ENCODE data around the gene CCDC122. TPM values are rescaled to one million over a fixed set of nuclear protein-coding genes. Genes with fewer than 3 reads are reported as not detected.

CCDC122 gene
- total RNA-seq, 1 donor from 2014 or later = 4.9 TPM

DNA sequence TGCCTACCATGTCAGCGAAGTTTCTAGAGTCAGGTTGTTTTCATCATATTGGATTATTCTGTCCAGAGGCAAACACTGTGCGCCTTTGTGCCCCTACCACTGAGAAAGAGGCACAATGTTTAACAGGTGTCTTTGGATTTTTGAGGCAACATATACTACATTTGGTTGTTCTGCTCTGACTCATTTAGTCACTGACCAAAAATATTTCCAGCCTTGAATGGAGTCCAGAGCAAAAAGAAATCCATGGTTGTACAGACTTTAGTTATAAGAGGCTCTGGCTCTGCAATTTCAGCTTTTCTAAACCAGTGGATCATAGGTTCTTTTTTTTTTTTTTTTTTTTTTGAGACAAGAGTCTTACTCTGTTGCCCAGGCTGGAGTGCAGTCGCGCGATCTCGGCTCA lies 35.9 kb upstream of the CCDC122 start:
- H3K27ac ChIP-seq = no peak overlapping the region
- DNase-seq (no peak), ATAC-seq (no peak)
- H3K9me3 ChIP-seq = no peaks in the 10 kb centered on the region
- intact Hi-C loops (cut with DNase I) = no loop called here
- no peaks in the 10 kb centered on the region for H3K36me3 ChIP-seq
- H3K4me1 ChIP-seq = no peaks in the 10 kb centered on the region
- H3K27me3 ChIP-seq = no peaks in the 10 kb centered on the region
- H3K4me3 ChIP-seq = no peak overlapping the region
- TF ChIP-seq, protein P1, sequence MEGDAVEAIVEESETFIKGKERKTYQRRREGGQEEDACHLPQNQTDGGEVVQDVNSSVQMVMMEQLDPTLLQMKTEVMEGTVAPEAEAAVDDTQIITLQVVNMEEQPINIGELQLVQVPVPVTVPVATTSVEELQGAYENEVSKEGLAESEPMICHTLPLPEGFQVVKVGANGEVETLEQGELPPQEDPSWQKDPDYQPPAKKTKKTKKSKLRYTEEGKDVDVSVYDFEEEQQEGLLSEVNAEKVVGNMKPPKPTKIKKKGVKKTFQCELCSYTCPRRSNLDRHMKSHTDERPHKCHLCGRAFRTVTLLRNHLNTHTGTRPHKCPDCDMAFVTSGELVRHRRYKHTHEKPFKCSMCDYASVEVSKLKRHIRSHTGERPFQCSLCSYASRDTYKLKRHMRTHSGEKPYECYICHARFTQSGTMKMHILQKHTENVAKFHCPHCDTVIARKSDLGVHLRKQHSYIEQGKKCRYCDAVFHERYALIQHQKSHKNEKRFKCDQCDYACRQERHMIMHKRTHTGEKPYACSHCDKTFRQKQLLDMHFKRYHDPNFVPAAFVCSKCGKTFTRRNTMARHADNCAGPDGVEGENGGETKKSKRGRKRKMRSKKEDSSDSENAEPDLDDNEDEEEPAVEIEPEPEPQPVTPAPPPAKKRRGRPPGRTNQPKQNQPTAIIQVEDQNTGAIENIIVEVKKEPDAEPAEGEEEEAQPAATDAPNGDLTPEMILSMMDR (IDR thresholded peaks at IDR 0.05) = no peak

DNA sequence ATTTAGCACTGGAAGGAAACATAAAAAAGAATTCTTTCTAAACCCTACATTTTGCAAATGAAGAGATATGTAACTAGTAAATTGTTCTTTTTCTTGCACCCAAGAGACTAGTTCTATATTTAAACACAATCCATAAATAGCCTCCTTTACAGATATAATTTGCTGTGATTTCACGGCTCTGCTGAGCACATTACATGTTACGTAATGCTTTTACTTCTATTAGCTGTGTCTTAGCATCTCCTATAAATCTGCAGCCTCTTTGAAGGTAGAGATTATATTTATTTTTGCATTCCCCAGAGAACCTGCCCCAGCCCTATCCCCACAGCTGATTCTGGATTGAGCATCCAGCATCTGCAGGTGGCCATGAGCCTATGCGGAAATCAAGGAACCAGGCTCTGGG lies 32.3 kb upstream of the CCDC122 start:
- no peaks in the 10 kb centered on the region for H3K27me3 ChIP-seq
- H3K4me3 ChIP-seq = no peak overlapping the region
- intact Hi-C loops (cut with DNase I) = no loop called here
- H3K36me3 ChIP-seq = no peaks in the 10 kb centered on the region
- no peak overlapping the region for H3K27ac ChIP-seq
- no peaks in the 10 kb centered on the region for H3K4me1 ChIP-seq
- TF ChIP-seq, protein P1 (IDR thresholded peaks at IDR 0.05) = no peak
- DNase-seq = no peak
- ATAC-seq = no peak
- H3K9me3 ChIP-seq = no peaks in the 10 kb centered on the region

GRCh38 chr13:43911278-43911677 lies 31.7 kb upstream of the CCDC122 start:
- Histone ChIP-seq H3K27me3 (no peaks in the 10 kb centered on the region), H3K4me1 (no peaks in the 10 kb centered on the region), H3K4me3 (no peak overlapping the region), H3K36me3 (no peaks in the 10 kb centered on the region), H3K27ac (no peak overlapping the region), H3K9me3 (no peaks in the 10 kb centered on the region)
- intact Hi-C loops (cut with DNase I) = no loop called here
- ATAC-seq (no peak), DNase-seq (no peak)
- TF ChIP-seq, protein P1 (IDR thresholded peaks at IDR 0.05) = no peak

DNA sequence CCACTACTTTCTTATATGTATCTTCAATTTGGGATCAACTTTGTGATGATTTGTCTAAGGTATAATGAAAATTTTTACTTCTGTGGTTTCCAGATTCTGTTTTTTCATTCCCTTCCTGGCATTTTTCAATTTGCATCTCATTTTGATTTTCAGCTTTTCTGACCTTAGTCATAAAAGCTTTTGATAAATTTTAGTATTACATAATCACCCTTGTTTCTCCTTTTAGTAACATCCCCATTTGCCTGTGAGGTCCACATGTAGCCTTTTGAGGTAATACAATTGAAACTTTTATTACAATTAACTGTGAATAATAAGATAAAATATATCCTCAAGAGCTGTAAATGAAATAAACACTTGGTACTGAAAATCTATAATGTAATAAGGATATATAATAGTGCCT lies 31.3 kb upstream of the CCDC122 start:
- Histone ChIP-seq H3K9me3 (no peaks in the 10 kb centered on the region), H3K36me3 (no peaks in the 10 kb centered on the region), H3K4me3 (no peak overlapping the region), H3K27ac (no peak overlapping the region), H3K4me1 (no peaks in the 10 kb centered on the region), H3K27me3 (no peaks in the 10 kb centered on the region)
- DNase-seq (no peak), ATAC-seq (no peak)
- TF ChIP-seq, protein P1 (IDR thresholded peaks at IDR 0.05) = no peak
- intact Hi-C loops (cut with DNase I) = no loop called here

DNA sequence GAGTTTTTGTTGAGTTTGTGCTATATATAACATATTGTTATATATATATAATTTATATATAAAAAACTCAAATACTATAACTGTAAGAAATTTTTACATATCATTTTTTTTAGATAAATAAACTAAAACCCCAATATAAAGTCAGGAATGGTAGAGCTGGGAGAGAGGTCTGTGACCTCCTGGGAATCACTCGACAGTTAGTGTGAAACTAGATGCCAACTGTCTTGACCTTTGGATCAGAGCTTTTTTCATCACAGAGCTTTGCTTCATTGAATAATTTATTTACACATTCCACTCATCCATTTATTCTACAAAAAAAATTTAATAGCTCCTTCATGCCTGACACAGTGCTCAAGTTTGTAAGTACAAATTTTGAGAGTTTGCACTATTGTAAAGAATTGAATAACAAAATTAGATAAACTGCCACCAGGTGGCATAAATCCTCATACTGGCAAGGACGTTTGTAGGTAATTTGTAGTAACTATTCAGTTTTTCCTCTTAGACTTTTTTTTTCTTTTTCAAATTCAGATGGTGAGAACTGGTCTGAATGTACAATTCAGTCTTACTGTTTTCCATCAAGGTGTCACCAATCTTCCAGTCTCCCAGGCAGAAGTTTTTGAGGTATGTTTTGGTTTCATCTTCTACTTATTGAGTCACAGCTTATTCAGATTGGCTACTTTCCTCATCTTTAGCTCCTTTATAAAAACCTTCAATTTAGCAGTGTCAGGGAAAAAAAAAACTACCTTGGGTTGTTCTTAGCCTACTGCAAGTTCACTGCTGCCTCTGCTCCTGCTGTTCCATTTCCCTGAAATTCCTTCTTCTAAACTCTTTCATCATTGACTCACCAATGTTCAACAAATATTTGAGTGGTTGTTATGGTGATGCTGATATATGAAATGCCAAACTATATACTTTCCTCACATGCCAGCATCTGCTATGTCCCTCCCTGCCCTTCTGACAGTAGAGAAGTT lies 28.9 kb upstream of the CCDC122 start:
- ATAC-seq = no peak
- TF ChIP-seq, protein P1 (IDR thresholded peaks at IDR 0.05) = peak; percentile 60
- no peaks in the 10 kb centered on the region for H3K9me3 ChIP-seq
- intact Hi-C loops (cut with DNase I) = loop anchor here (10.0 kb wide), 2 partner anchors 526 to 566 kb away; no protein-coding TSS in a partner anchor
- no peak overlapping the region for H3K4me3 ChIP-seq
- no peak overlapping the region for H3K27ac ChIP-seq
- no peaks in the 10 kb centered on the region for H3K27me3 ChIP-seq
- no peaks in the 10 kb centered on the region for H3K4me1 ChIP-seq
- no peaks in the 10 kb centered on the region for H3K36me3 ChIP-seq
- DNase-seq = no peak

Data from upper lobe of right lung (tissue), 1 donor.